ENCODE results near the gene CCDC85C.

Gene CCDC85C

DNA sequence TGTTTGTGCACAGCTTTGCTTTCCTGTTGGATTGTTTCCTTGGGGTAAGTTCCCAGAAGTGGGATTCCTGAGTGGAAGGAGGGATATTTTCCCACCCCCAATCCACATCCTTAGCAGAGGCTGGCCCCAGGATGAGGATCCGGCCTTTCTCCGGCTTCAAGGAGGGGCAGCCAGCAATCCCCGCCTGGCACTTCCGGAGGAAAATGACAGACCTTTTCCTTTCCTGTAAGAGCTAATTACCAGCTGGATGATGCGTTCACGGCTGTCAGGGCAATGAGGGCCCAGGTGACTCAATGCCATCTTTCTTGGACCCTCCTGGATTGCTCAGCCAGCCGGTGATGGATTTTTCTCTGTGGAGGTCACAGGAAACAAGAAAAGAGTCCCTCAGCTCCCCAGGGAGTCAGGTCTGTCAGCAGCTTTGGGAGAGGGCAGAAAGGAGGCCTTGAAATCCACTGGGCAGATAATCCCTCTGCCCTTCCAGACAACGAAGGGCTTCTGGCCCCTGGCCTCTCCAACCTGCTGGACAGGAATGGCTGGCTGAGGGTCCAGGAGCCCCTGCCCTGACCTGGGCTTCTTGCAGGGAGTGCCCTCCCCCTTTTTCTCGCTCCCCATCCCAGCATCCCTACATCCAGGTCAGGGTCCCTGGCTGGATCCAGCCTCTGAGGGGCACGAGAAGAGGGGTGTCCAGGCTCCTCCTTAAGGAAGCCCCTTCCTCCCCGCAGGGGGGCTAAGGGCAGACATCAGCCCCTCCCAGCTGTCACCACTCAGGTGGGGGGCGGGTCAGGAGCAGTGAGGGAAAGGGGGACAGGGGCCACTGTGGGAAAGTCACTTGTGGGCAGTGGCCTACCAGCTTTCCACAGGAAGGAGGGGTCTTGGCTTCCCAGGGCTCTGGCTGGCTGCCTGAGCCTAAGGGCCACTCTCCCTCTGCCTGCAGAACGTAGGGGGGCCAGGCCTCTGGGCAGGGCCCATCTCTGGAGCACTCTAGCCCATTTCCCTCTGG is 16.1 kb upstream of the CCDC85C start:
- ChIA-PET CTCF (no interaction called here), POLR2A (no interaction called here)
- TF ChIP-seq ARNT (IDR thresholded peaks at IDR 0.05) (no peak), NFRKB (IDR thresholded peaks at IDR 0.05) (no peak)
- DNase-seq (ENCODE audit: extremely low spot score), result no peak

GRCh38 chr14:99616832-99617800 is 13.1 kb upstream of the CCDC85C start:
- TF ChIP-seq ZNF384 (IDR thresholded peaks at IDR 0.05), result no peak
- POLR2A ChIA-PET, result interaction anchor here (1.6 kb wide), 1 partner anchor 11 kb away, joined by 6 read pairs; no protein-coding TSS in a partner anchor
- CTCF ChIA-PET, result interaction anchor here (1.8 kb wide), 1 partner anchor 11 kb away, joined by 12 read pairs; no protein-coding TSS in a partner anchor
- DNase-seq (ENCODE audit: extremely low spot score), result no peak

GRCh38 chr14:99615497-99616157 is 11.6 kb upstream of the CCDC85C start:
- TF ChIP-seq HDGF (IDR thresholded peaks at IDR 0.05; ENCODE audit: borderline replicate concordance) (no peak), FOXM1 (IDR thresholded peaks at IDR 0.05; ENCODE audit: borderline replicate concordance) (no peak), TARDBP (IDR thresholded peaks at IDR 0.05) (no peak), ELF4 (IDR thresholded peaks at IDR 0.05) (no peak), NFRKB (IDR thresholded peaks at IDR 0.05) (no peak), BHLHE40 (IDR thresholded peaks at IDR 0.05; ENCODE audit: borderline replicate concordance) (no peak), L3MBTL2 (conservative IDR thresholded peaks at IDR 0.05) (no peak)
- TF ChIP-seq, protein P1, sequence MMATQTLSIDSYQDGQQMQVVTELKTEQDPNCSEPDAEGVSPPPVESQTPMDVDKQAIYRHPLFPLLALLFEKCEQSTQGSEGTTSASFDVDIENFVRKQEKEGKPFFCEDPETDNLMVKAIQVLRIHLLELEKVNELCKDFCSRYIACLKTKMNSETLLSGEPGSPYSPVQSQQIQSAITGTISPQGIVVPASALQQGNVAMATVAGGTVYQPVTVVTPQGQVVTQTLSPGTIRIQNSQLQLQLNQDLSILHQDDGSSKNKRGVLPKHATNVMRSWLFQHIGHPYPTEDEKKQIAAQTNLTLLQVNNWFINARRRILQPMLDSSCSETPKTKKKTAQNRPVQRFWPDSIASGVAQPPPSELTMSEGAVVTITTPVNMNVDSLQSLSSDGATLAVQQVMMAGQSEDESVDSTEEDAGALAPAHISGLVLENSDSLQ (IDR thresholded peaks at IDR 0.05), result no peak
- CTCF ChIA-PET, result no interaction called here
- DNase-seq (ENCODE audit: extremely low spot score), result no peak
- POLR2A ChIA-PET, result interaction anchor here (2.2 kb wide), 1 partner anchor 11 kb away, joined by 9 read pairs; the partner anchor contains the start of gene CCDC85C

DNA sequence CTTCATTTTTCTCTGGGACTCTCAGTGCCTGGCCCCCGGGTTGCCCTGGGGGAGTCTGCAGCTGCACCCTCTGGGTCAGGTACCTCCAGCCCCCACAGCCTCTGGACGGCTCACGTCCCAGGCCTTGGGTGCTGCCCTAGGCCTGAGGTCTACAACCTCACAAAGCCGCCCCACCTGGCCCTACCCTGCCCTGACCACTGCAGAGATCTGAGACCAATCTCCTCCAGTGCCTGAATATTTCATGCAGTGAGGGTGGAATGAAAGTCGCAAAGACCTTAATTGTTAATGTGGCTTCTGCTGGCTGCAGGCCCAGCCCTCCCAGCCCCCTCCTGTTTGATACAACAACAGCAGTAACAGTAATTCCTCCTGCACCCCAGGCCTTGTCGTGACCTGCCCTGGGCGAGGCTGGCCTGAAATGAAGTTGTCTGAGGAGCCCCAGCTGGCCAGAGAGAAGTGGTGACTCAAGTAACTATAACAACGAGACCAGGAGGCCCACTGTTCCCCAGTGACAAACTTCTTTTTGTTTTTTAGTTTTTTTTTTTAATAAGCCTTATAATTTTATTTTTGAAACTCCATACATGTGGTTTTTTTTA is 8.8 kb upstream of the CCDC85C start:
- DNase-seq (ENCODE audit: extremely low spot score), result no peak
- no peak for TF ChIP-seq TARDBP (IDR thresholded peaks at IDR 0.05)
- TF ChIP-seq FOXK2 (IDR thresholded peaks at IDR 0.05), result no peak
- no peak for TF ChIP-seq FOXM1 (IDR thresholded peaks at IDR 0.05; ENCODE audit: borderline replicate concordance)
- TF ChIP-seq FOXA1 (IDR thresholded peaks at IDR 0.05), result no peak
- no peak for TF ChIP-seq SUZ12 (IDR thresholded peaks at IDR 0.05)
- TF ChIP-seq, protein P1 (IDR thresholded peaks at IDR 0.05), result no peak
- no peak for TF ChIP-seq CTBP1 (IDR thresholded peaks at IDR 0.05; ENCODE audit: borderline replicate concordance)
- TF ChIP-seq LEF1 (IDR thresholded peaks at IDR 0.05; ENCODE audit: borderline replicate concordance), result no peak
- no peak for TF ChIP-seq NFRKB (IDR thresholded peaks at IDR 0.05)
- no peak for TF ChIP-seq HDGF (IDR thresholded peaks at IDR 0.05; ENCODE audit: borderline replicate concordance)
- no peak for TF ChIP-seq SP1 (IDR thresholded peaks at IDR 0.05)
- no peak for TF ChIP-seq L3MBTL2 (conservative IDR thresholded peaks at IDR 0.05)
- no peak for TF ChIP-seq ELF4 (IDR thresholded peaks at IDR 0.05)
- TF ChIP-seq BHLHE40 (IDR thresholded peaks at IDR 0.05; ENCODE audit: borderline replicate concordance), result no peak
- no peak for TF ChIP-seq ZNF384 (IDR thresholded peaks at IDR 0.05)
- TF ChIP-seq ARNT (IDR thresholded peaks at IDR 0.05), result no peak
- ChIA-PET CTCF (no interaction called here), POLR2A (no interaction called here)

DNA sequence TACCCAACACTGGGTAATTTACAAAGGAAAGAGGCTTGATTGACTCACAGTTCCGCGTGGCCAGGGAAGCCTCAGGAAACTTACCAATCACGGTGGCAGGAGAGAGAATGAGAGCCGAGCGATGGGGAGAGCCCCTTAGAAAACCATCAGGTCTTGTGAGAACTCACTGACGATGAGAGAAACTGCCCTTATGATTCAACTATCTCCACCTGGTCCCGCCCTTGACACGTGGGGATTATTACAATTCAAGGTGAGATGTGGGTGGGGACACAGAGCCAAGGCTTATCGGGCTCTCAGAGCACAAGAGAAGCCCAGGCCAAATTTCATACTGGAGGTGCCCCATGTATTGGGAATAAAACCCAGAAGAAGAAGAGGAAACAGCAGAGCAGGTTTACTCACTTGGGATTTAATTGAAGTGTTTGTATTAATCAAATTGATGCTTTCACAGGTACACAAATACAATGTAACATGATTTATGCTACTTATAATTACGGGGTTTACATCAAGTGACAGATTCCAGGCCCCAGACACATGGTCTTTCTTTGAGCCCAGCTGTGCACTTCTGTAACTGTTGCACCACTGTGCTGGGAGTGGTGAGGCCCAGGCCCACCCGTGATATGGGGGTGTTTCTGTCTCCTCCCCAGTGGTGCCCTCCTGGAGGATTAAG is 8.2 kb upstream of the CCDC85C start:
- TF ChIP-seq CTBP1 (IDR thresholded peaks at IDR 0.05; ENCODE audit: borderline replicate concordance) (no peak), BHLHE40 (IDR thresholded peaks at IDR 0.05; ENCODE audit: borderline replicate concordance) (no peak), FOXA1 (IDR thresholded peaks at IDR 0.05) (no peak), HDGF (IDR thresholded peaks at IDR 0.05; ENCODE audit: borderline replicate concordance) (no peak), ARNT (IDR thresholded peaks at IDR 0.05) (no peak), SP1 (IDR thresholded peaks at IDR 0.05) (no peak), L3MBTL2 (conservative IDR thresholded peaks at IDR 0.05) (no peak)
- CTCF ChIA-PET, result no interaction called here
- no peak for DNase-seq (ENCODE audit: extremely low spot score)
- POLR2A ChIA-PET, result no interaction called here

DNA sequence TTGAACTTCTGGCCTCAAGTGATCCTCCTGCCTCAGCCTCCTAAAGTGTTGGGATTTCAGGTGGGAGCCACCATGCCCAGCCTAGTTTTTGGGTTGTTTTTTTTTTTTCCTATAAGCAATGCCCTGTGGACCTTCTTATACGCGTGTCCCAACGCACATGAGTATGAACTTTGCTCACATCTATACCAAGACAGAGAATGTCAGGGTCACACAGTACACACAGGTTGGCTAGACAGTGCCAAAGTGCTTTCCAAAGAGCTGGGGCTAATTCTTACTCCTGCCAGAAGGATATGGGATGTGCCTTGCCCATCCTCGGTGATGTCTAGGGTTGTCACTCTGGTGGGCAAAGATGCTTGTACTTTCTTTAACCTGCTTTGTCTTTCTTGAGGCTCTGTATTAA is 7.6 kb upstream of the CCDC85C start:
- CTCF ChIA-PET, result no interaction called here
- DNase-seq (ENCODE audit: extremely low spot score), result no peak
- POLR2A ChIA-PET, result no interaction called here
- TF ChIP-seq TARDBP (IDR thresholded peaks at IDR 0.05), result no peak
- no peak for TF ChIP-seq ZNF384 (IDR thresholded peaks at IDR 0.05)
- TF ChIP-seq FOXK2 (IDR thresholded peaks at IDR 0.05), result no peak
- no peak for TF ChIP-seq LEF1 (IDR thresholded peaks at IDR 0.05; ENCODE audit: borderline replicate concordance)
- TF ChIP-seq, protein P1 (IDR thresholded peaks at IDR 0.05), result no peak
- no peak for TF ChIP-seq SUZ12 (IDR thresholded peaks at IDR 0.05)
- TF ChIP-seq ELF4 (IDR thresholded peaks at IDR 0.05), result no peak
- TF ChIP-seq FOXM1 (IDR thresholded peaks at IDR 0.05; ENCODE audit: borderline replicate concordance), result no peak
- TF ChIP-seq L3MBTL2 (conservative IDR thresholded peaks at IDR 0.05), result no peak
- no peak for TF ChIP-seq HDGF (IDR thresholded peaks at IDR 0.05; ENCODE audit: borderline replicate concordance)
- no peak for TF ChIP-seq NFRKB (IDR thresholded peaks at IDR 0.05)
- no peak for TF ChIP-seq CTBP1 (IDR thresholded peaks at IDR 0.05; ENCODE audit: borderline replicate concordance)
- TF ChIP-seq BHLHE40 (IDR thresholded peaks at IDR 0.05; ENCODE audit: borderline replicate concordance), result no peak
- no peak for TF ChIP-seq FOXA1 (IDR thresholded peaks at IDR 0.05)
- no peak for TF ChIP-seq ARNT (IDR thresholded peaks at IDR 0.05)
- no peak for TF ChIP-seq SP1 (IDR thresholded peaks at IDR 0.05)

All from HEK293T (cell line).